Left lung (tissue), 10 donors: Measurements from ENCODE around the gene C4A. TPM values are rescaled to one million over a fixed set of nuclear protein-coding genes. Genes with fewer than 3 reads are reported as not detected.

Experiments
- ATAC-seq: fragments of 200-7000 bp; cut with Tn5 transposase; one replicate; pipeline ENCODE4 v1.9.1; 2020; ENCODE audit warnings: moderate library complexity
- DNase-seq, 4 donors: peaks; one replicate each; pipeline ENCODE4 v3.0.0-alpha.2; 2013 to 2020
- H3K27ac ChIP-seq, 2 donors: fragments of 200-600 bp; sonication (generic) in 1 of 2; one replicate each; pipeline versions ENCODE4 v1.5.0 to v1.8.0; 2020 to 2021
- H3K27me3 ChIP-seq, 2 donors: fragments of 200-600 bp; sonication (generic) in 1 of 2; one replicate each; pipeline versions ENCODE4 v1.5.0 to v1.8.0; 2020 to 2021
- H3K36me3 ChIP-seq, 2 donors: fragments of 200-600 bp; sonication (generic) in 1 of 2; one replicate each; pipeline versions ENCODE4 v1.5.0 to v1.8.0; 2020 to 2021
- H3K4me1 ChIP-seq, 2 donors: fragments of 200-600 bp; one replicate each; pipeline ENCODE4 v1.8.0; 2021
- H3K4me3 ChIP-seq, 2 donors: fragments of 200-600 bp; sonication (generic) in 1 of 2; one replicate each; pipeline versions ENCODE4 v1.5.0 to v1.8.0; 2020 to 2021; ENCODE audit warnings: mild to moderate bottlenecking in 1 of 2
- H3K9me3 ChIP-seq, 2 donors: fragments of 200-600 bp; sonication (generic) in 1 of 2; one replicate each; pipeline versions ENCODE4 v1.5.0 to v1.8.0; 2020 to 2021
- CTCF ChIP-seq, 2 donors: fragments of 200-600 bp; sonication (generic) in 1 of 2; IDR thresholded peaks; one replicate each; pipeline versions ENCODE4 v1.5.0 to v1.8.0; 2021; ENCODE audit warnings: antibody characterized with exemption in 2 of 2
- intact Hi-C, 2 donors: fragments of 100-400 bp; cut with DNase I; formaldehyde crosslinking; loops; one replicate each; pipeline versions ENCODE4 v1.11.2 to v1.14.2; 2022
- polyA plus RNA-seq, 6 donors: library from polyadenylated mRNA; unstranded; fragments of 120-200 nt; gene quantifications; one replicate each; pipeline ENCODE4 v1.2.1, GENCODE V29; 2013; ENCODE audit not compliant: insufficient read length in 6 of 6
- total RNA-seq, 2 donors: library from RNA; stranded (reverse); fragmentation: NEBNext Ultra II Directional; extraction: Animal tissue kit (Norgen Biotek cat#: 25700); gene quantifications; one replicate each; pipeline ENCODE4 v1.2.1, GENCODE V29; 2021
- donor health status: DM: no; HTN: yes; CAD: no.
- donor health status: DM: no; HTN: no; CAD: no.

C4A gene
- total and polyA plus RNA-seq, 8 donors: 5.9 to 124 (median 10.3) TPM

- Histone ChIP-seq H3K4me1 (peaks cover 10 to 24% of the 10 kb centered on the region in 2 donors), H3K4me3 (peak overlapping the region in 1 of 2 donors; percentile 30), H3K27me3 (no peaks in the 10 kb centered on the region), H3K36me3 (peaks cover 0 to 64% of the 10 kb centered on the region in 2 donors), H3K9me3 (no peaks in the 10 kb centered on the region), H3K27ac (no peak overlapping the region)
- ATAC-seq (no peak), DNase-seq (no peak)
- intact Hi-C loops: no loop called here
- TF ChIP-seq CTCF (IDR thresholded peaks at IDR 0.05): no peak
Observed at GRCh38 chr6:31947070-31947675, 34.7 kb upstream of the C4A start.

- DNase-seq (no peak), ATAC-seq (no peak)
- intact Hi-C loops: no loop called here
- H3K4me1 ChIP-seq: peaks cover 10 to 24% of the 10 kb centered on the region in 2 donors
- no peaks in the 10 kb centered on the region for H3K9me3 ChIP-seq
- H3K27ac ChIP-seq: no peak overlapping the region
- TF ChIP-seq CTCF (IDR thresholded peaks at IDR 0.05): no peak
- H3K36me3 ChIP-seq: peaks cover 0 to 66% of the 10 kb centered on the region in 2 donors
- H3K4me3 ChIP-seq: no peak overlapping the region
- no peaks in the 10 kb centered on the region for H3K27me3 ChIP-seq
Observed at GRCh38 chr6:31947864-31948263, 34.0 kb upstream of the C4A start.

GRCh38 chr6:31948306-31948705 is 33.6 kb upstream of the C4A start:
- H3K4me3 ChIP-seq: no peak overlapping the region
- H3K9me3 ChIP-seq: no peaks in the 10 kb centered on the region
- TF ChIP-seq CTCF (IDR thresholded peaks at IDR 0.05): no peak
- peaks cover 10 to 24% of the 10 kb centered on the region in 2 donors for H3K4me1 ChIP-seq
- peaks cover 0 to 66% of the 10 kb centered on the region in 2 donors for H3K36me3 ChIP-seq
- DNase-seq (no peak), ATAC-seq (no peak)
- intact Hi-C loops: no loop called here
- H3K27me3 ChIP-seq: no peaks in the 10 kb centered on the region
- no peak overlapping the region for H3K27ac ChIP-seq

- intact Hi-C loops: no loop called here
Observed at GRCh38 chr6:31948753-31949413, 33.0 kb upstream of the C4A start.

More at GRCh38 chr6:31948753-31949413, 33.0 kb upstream of the C4A start:
- Histone ChIP-seq H3K9me3 (no peaks in the 10 kb centered on the region), H3K27me3 (no peaks in the 10 kb centered on the region), H3K4me1 (peaks cover 10 to 24% of the 10 kb centered on the region in 2 donors), H3K27ac (no peak overlapping the region), H3K36me3 (peaks cover 0 to 66% of the 10 kb centered on the region in 2 donors), H3K4me3 (no peak overlapping the region)
- DNase-seq (no peak), ATAC-seq (no peak)
- no peak for TF ChIP-seq CTCF (IDR thresholded peaks at IDR 0.05)
